OCI-LY1 (cell line): ENCODE results near the gene CRTC1.

Source experiments
- CTCF ChIP-seq: fragments of 200-600 bp; sonication (generic), shearing (Covaris generic); IDR thresholded peaks from 2 replicates; pipeline ENCODE4 v1.5.1; 2017; ENCODE audit warnings: mild to moderate bottlenecking, antibody characterized with exemption, low read length, moderate library complexity, mixed read lengths
- EZH2 ChIP-seq: fragments of 200-600 bp; sonication (generic), shearing (Covaris generic); IDR thresholded peaks from 2 replicates; pipeline ENCODE4 v1.8.0; 2017; ENCODE audit warnings: borderline replicate concordance, mixed run types, mild to moderate bottlenecking, antibody characterized with exemption, low read length, moderate library complexity, mixed read lengths

DNA sequence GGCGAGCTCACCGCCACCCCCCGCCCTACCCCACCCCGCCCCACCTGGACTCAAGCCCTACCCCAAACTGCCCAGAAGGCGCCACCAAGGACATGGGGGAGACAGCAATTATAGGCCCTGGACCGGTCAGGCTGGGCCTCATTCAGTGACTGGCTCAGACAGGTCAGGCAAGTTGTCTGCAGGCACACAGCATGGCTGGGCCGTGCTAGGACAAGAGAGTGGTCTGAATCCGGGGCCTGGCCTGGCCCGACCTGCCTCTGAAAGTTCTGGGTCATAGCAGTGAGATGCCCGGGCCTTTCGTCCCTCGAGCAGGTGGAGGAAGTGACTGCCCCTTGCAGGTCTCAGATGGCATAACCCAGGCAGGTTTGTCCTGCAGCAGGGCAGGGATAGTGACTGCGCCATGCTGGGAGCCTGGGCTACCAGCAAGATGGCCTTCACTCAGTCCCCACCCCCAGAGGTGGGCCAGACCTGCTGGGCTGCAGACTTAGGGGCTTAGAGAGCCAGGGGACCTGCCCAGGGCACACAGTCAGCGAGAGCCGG is 86.6 kb downstream of the CRTC1 start:
- TF ChIP-seq CTCF, result no peak
- no peak for TF ChIP-seq EZH2
